Liver (tissue), 9 donors: ENCODE data around the gene MEIS2. TPM values are rescaled to one million over a fixed set of nuclear protein-coding genes. Genes with fewer than 3 reads are reported as not detected.

Source experiments
- DNase-seq: peaks from one replicate; pipeline ENCODE4 v3.0.0-alpha.2; 2017; ENCODE audit warnings: low spot score
- H3K27ac ChIP-seq, 2 donors: one replicate each; pipeline ENCODE4 v1.7.0; 2013; ENCODE audit warnings: inconsistent platforms in 2 of 2, low read length in 2 of 2, control low read depth in 1 of 2, low read depth in 1 of 2, mild to moderate bottlenecking in 1 of 2
- H3K27me3 ChIP-seq, 4 donors: one replicate each; pipeline versions ENCODE4 v1.6.1 to v1.7.0; 2013; ENCODE audit warnings: low read length in 3 of 4, inconsistent platforms in 1 of 4, mild to moderate bottlenecking in 1 of 4, moderate library complexity in 1 of 4; ENCODE audit not compliant: control insufficient read depth in 4 of 4, insufficient read depth in 4 of 4
- H3K36me3 ChIP-seq, 4 donors: one replicate each; pipeline versions ENCODE4 v1.6.1 to v1.7.0; 2013; ENCODE audit warnings: low read length in 3 of 4, mild to moderate bottlenecking in 3 of 4, low read depth in 1 of 4, moderate library complexity in 1 of 4; ENCODE audit not compliant: control insufficient read depth in 4 of 4, insufficient read depth in 3 of 4
- H3K4me1 ChIP-seq, 4 donors: one replicate each; pipeline versions ENCODE4 v1.6.1 to v1.7.0; 2013; ENCODE audit warnings: low read length in 3 of 4, mild to moderate bottlenecking in 3 of 4, moderate library complexity in 1 of 4; ENCODE audit not compliant: control insufficient read depth in 4 of 4, insufficient read depth in 4 of 4
- H3K4me3 ChIP-seq, 3 donors: one replicate each; pipeline versions ENCODE4 v1.6.1 to v1.7.0; 2013; ENCODE audit warnings: low read length in 3 of 3, control low read depth in 1 of 3, low read depth in 1 of 3, mild to moderate bottlenecking in 1 of 3
- H3K9ac ChIP-seq, 2 donors: one replicate each; pipeline ENCODE4 v1.7.0; 2013; ENCODE audit warnings: low read length in 2 of 2, mild to moderate bottlenecking in 2 of 2, moderate library complexity in 2 of 2, control low read depth in 1 of 2, low read depth in 1 of 2
- H3K9me3 ChIP-seq, 4 donors: one replicate each; pipeline versions ENCODE4 v1.6.1 to v1.7.0; 2013; ENCODE audit warnings: low read length in 3 of 4; ENCODE audit not compliant: control insufficient read depth in 4 of 4
- ATF3 ChIP-seq: IDR thresholded peaks from 2 replicates; pipeline ENCODE4 v1.6.1; 2016; ENCODE audit warnings: antibody characterized with exemption
- EGR1 ChIP-seq, 2 donors: IDR thresholded peaks; 2 replicates each; pipeline ENCODE4 v1.6.1; 2016 to 2018; ENCODE audit warnings: antibody characterized with exemption in 2 of 2, low read depth in 2 of 2
- FOXA1 ChIP-seq: IDR thresholded peaks from 2 replicates; pipeline ENCODE4 v1.6.1; 2016; ENCODE audit warnings: antibody characterized with exemption
- FOXA2 ChIP-seq: IDR thresholded peaks from 2 replicates; pipeline ENCODE4 v1.6.1; 2016; ENCODE audit warnings: antibody characterized with exemption
- GABPA ChIP-seq, 2 donors: IDR thresholded peaks in 1 of 2; conservative IDR thresholded peaks in 1 of 2; 2 replicates each; pipeline ENCODE4 v1.6.1; 2016; ENCODE audit warnings: antibody characterized with exemption in 2 of 2, mild to moderate bottlenecking in 1 of 2, moderate library complexity in 1 of 2
- HNF4A ChIP-seq, 2 donors: conservative IDR thresholded peaks; 2 replicates each; pipeline ENCODE4 v1.6.1; 2016; ENCODE audit warnings: antibody characterized with exemption in 2 of 2, mild to moderate bottlenecking in 2 of 2
- HNF4G ChIP-seq: IDR thresholded peaks from 2 replicates; pipeline ENCODE4 v1.6.1; 2016; ENCODE audit warnings: antibody characterized with exemption
- JUND ChIP-seq, 2 donors: IDR thresholded peaks; 2 replicates each; pipeline ENCODE4 v1.6.1; 2016; ENCODE audit warnings: antibody characterized with exemption in 2 of 2
- NR2F2 ChIP-seq: IDR thresholded peaks from 2 replicates; pipeline ENCODE4 v1.6.1; 2016; ENCODE audit warnings: antibody characterized with exemption
- RAD21 ChIP-seq, 2 donors: IDR thresholded peaks; 2 replicates each; pipeline ENCODE4 v1.6.1; 2016; ENCODE audit warnings: antibody characterized with exemption in 2 of 2, mild to moderate bottlenecking in 2 of 2
- RXRA ChIP-seq, 2 donors: IDR thresholded peaks; 2 replicates each; pipeline ENCODE4 v1.6.1; 2017 to 2018; ENCODE audit warnings: antibody characterized with exemption in 2 of 2, mild to moderate bottlenecking in 1 of 2
- SP1 ChIP-seq: IDR thresholded peaks from 2 replicates; pipeline ENCODE4 v1.6.1; 2018; ENCODE audit warnings: antibody characterized with exemption, mild to moderate bottlenecking
- TAF1 ChIP-seq: conservative IDR thresholded peaks from 2 replicates; pipeline ENCODE4 v1.6.1; 2016; ENCODE audit warnings: antibody characterized with exemption, mild to moderate bottlenecking
- YY1 ChIP-seq: IDR thresholded peaks from 2 replicates; pipeline ENCODE4 v1.6.1; 2016; ENCODE audit warnings: antibody characterized with exemption, mild to moderate bottlenecking
- ZBTB33 ChIP-seq: IDR thresholded peaks from 2 replicates; pipeline ENCODE4 v1.6.1; 2016; ENCODE audit warnings: antibody characterized with exemption
- WGBS: extraction: QIAGEN DNeasy Blood & Tissue Kit; methylation state at CpG from one replicate; pipeline ENCODE4 v1.1.7; 2013; 5-methylcytosine and 5-hydroxymethylcytosine counted together
- polyA plus RNA-seq, 2 donors: library from polyadenylated mRNA; stranded (reverse) in 1 of 2; unstranded in 1 of 2; fragments of 200-250 nt in 1 of 2; fragments of >200 nt in 1 of 2; fragmentation: Nextera tagmentation in 1 of 2; extraction: Ambion mirVana in 1 of 2; gene quantifications; one replicate each; pipeline versions ENCODE4 v1.2.1 to v1.2.3, GENCODE V29; 2013 to 2015
- total RNA-seq, 2 donors: library from RNA; depleted of rRNA; stranded (reverse); fragments of >200 nt; gene quantifications; one replicate each; pipeline ENCODE4 v1.2.3, GENCODE V29; 2014
- TF ChIP-seq, protein P1 (sequence below): IDR thresholded peaks from 2 replicates; pipeline ENCODE4 v1.6.1; 2016; ENCODE audit warnings: antibody characterized with exemption
- TF ChIP-seq, protein P2 (sequence below): fragments of 150-350 bp; IDR thresholded peaks from 2 replicates; pipeline ENCODE4 v1.5.1; 2017; ENCODE audit warnings: improper control_type of control experiment, low read depth, low read length; ENCODE audit not compliant: missing input control
- TF ChIP-seq, protein P3 (sequence below): IDR thresholded peaks from 2 replicates; pipeline ENCODE4 v1.6.1; 2016; ENCODE audit warnings: antibody characterized with exemption, mild to moderate bottlenecking
- donor health status: healthy.
- donor health status: healthy.
- donor health status: healthy.
- donor health status: healthy.
- donor health status: healthy.

MEIS2 gene
- total and polyA plus RNA-seq, 4 donors: 3.9 to 12.6 (median 7.6) TPM

GRCh38 chr15:36960947-36961227, 139.5 kb downstream of the MEIS2 start:
- no peak overlapping the region for H3K9ac ChIP-seq
- no peaks in the 10 kb centered on the region for H3K27me3 ChIP-seq
- H3K27ac ChIP-seq: no peak overlapping the region
- H3K4me3 ChIP-seq: no peak overlapping the region
- TF ChIP-seq FOXA2: no peak
- no peak for TF ChIP-seq HNF4G
- TF ChIP-seq, protein P1, sequence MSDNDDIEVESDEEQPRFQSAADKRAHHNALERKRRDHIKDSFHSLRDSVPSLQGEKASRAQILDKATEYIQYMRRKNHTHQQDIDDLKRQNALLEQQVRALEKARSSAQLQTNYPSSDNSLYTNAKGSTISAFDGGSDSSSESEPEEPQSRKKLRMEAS: no peak
- TF ChIP-seq ATF3: no peak
- no peak for TF ChIP-seq NR2F2
- no peak for TF ChIP-seq GABPA (IDR thresholded peaks at IDR 0.05 in 1 of 2, conservative IDR thresholded peaks at IDR 0.05 in 1 of 2)
- TF ChIP-seq RAD21 (IDR thresholded peaks at IDR 0.05): no peak
- no peak for TF ChIP-seq JUND (IDR thresholded peaks at IDR 0.05)
- TF ChIP-seq RXRA (IDR thresholded peaks at IDR 0.05): no peak
- TF ChIP-seq HNF4A (conservative IDR thresholded peaks at IDR 0.05): no peak
- TF ChIP-seq, protein P2, sequence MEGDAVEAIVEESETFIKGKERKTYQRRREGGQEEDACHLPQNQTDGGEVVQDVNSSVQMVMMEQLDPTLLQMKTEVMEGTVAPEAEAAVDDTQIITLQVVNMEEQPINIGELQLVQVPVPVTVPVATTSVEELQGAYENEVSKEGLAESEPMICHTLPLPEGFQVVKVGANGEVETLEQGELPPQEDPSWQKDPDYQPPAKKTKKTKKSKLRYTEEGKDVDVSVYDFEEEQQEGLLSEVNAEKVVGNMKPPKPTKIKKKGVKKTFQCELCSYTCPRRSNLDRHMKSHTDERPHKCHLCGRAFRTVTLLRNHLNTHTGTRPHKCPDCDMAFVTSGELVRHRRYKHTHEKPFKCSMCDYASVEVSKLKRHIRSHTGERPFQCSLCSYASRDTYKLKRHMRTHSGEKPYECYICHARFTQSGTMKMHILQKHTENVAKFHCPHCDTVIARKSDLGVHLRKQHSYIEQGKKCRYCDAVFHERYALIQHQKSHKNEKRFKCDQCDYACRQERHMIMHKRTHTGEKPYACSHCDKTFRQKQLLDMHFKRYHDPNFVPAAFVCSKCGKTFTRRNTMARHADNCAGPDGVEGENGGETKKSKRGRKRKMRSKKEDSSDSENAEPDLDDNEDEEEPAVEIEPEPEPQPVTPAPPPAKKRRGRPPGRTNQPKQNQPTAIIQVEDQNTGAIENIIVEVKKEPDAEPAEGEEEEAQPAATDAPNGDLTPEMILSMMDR: no peak
- TF ChIP-seq, protein P3, sequence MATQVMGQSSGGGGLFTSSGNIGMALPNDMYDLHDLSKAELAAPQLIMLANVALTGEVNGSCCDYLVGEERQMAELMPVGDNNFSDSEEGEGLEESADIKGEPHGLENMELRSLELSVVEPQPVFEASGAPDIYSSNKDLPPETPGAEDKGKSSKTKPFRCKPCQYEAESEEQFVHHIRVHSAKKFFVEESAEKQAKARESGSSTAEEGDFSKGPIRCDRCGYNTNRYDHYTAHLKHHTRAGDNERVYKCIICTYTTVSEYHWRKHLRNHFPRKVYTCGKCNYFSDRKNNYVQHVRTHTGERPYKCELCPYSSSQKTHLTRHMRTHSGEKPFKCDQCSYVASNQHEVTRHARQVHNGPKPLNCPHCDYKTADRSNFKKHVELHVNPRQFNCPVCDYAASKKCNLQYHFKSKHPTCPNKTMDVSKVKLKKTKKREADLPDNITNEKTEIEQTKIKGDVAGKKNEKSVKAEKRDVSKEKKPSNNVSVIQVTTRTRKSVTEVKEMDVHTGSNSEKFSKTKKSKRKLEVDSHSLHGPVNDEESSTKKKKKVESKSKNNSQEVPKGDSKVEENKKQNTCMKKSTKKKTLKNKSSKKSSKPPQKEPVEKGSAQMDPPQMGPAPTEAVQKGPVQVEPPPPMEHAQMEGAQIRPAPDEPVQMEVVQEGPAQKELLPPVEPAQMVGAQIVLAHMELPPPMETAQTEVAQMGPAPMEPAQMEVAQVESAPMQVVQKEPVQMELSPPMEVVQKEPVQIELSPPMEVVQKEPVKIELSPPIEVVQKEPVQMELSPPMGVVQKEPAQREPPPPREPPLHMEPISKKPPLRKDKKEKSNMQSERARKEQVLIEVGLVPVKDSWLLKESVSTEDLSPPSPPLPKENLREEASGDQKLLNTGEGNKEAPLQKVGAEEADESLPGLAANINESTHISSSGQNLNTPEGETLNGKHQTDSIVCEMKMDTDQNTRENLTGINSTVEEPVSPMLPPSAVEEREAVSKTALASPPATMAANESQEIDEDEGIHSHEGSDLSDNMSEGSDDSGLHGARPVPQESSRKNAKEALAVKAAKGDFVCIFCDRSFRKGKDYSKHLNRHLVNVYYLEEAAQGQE: no peak
- TF ChIP-seq YY1: no peak
- no peak for TF ChIP-seq SP1
- no peak for TF ChIP-seq ZBTB33
- TF ChIP-seq EGR1 (IDR thresholded peaks at IDR 0.05; ENCODE audit: low read depth in 2 of 2): no peak
- TF ChIP-seq FOXA1: no peak
- no peak for TF ChIP-seq TAF1
- no peaks in the 10 kb centered on the region for H3K36me3 ChIP-seq
- 94% methylated on average over 1 of the region's 1 CpG for WGBS
- H3K4me1 ChIP-seq: peaks cover 0 to 9% (median 4%) of the 10 kb centered on the region in 4 donors
- DNase-seq: no peak
- H3K9me3 ChIP-seq: no peaks in the 10 kb centered on the region
